Body of pancreas (tissue), 4 donors: ENCODE results near the gene CYB561. TPM values are rescaled to one million over a fixed set of nuclear protein-coding genes. Genes with fewer than 3 reads are reported as not detected.

Source experiments
- ATAC-seq: fragments of 150-250 bp; one replicate; pipeline ENCODE4 v1.9.1; 2016
- DNase-seq, 4 donors: peaks; one replicate each; pipeline ENCODE4 v3.0.0-alpha.2; 2019
- H3K27ac ChIP-seq, 4 donors: fragments of 200-600 bp; sonication (generic); 1 replicate in 3 of 4; 2 replicates in 1 of 4; pipeline versions ENCODE4 v1.5.1 to v1.6.1; 2016 to 2019; ENCODE audit warnings: mild to moderate bottlenecking in 1 of 4, mixed read lengths in 1 of 4, moderate library complexity in 1 of 4
- H3K27me3 ChIP-seq, 2 donors: fragments of 200-600 bp; sonication (generic); one replicate each; pipeline ENCODE4 v1.6.0; 2016; ENCODE audit warnings: mild to moderate bottlenecking in 1 of 2
- H3K36me3 ChIP-seq, 2 donors: fragments of 200-600 bp; sonication (generic); replicated peaks in 1 of 2; 2 replicates each; pipeline ENCODE4 v1.5.1; 2016; ENCODE audit warnings: low read depth in 2 of 2; ENCODE audit not compliant: insufficient read depth in 1 of 2
- H3K4me1 ChIP-seq: fragments of 200-600 bp; sonication (generic); one replicate; pipeline ENCODE4 v1.6.0; 2016
- H3K4me3 ChIP-seq, 2 donors: fragments of 200-600 bp; sonication (generic); 1 replicate in 1 of 2; 2 replicates in 1 of 2; pipeline ENCODE4 v1.5.1; 2016 to 2019
- H3K9me3 ChIP-seq, 3 donors: fragments of 200-600 bp; sonication (generic); 1 replicate in 2 of 3; 2 replicates in 1 of 3; pipeline ENCODE4 v1.5.1; 2016
- CTCF ChIP-seq, 7 experiments: fragments of 450-650 bp in 4 of 7; fragments of 200-600 bp in 3 of 7; sonication (generic) in 3 of 7; IDR thresholded peaks; one replicate each; pipeline ENCODE4 v1.5.1; 2016 to 2019; ENCODE audit warnings: antibody characterized with exemption in 7 of 7
- POLR2A ChIP-seq, 3 donors: fragments of 450-650 bp; IDR thresholded peaks; one replicate each; pipeline ENCODE4 v1.6.1; 2016; ENCODE audit warnings: antibody characterized with exemption in 3 of 3, mild to moderate bottlenecking in 2 of 3
- WGBS, 2 donors: methylation state at CpG; one replicate each; pipeline ENCODE4 v1.1.5; 2017; 5-methylcytosine and 5-hydroxymethylcytosine counted together
- intact Hi-C: fragments of 100-400 bp; cut with DNase I; formaldehyde crosslinking; loops from one replicate; pipeline ENCODE4 v1.15.1; 2023
- total RNA-seq, 2 donors: library from RNA; depleted of rRNA; stranded (reverse); fragments of >200 nt; gene quantifications; one replicate each; pipeline ENCODE4 v1.1.0, GENCODE V29; 2016

Gene CYB561
- total RNA-seq = 100 to 1,000 TPM in 1 of 2 donors, 10 to 100 TPM in 1; 61.5 to 137 TPM

- peak; percentile 45 to 71 (median 69) for TF ChIP-seq CTCF (IDR thresholded peaks at IDR 0.05)
- TF ChIP-seq POLR2A (IDR thresholded peaks at IDR 0.05) = peak; percentile 38 to 58 (median 50)
Measured at GRCh38 chr17:63445954-63446752, at the start of gene CYB561. Gene CYB561 (minus strand): TSS chr17:63446306. CDS start chr17:63437547, 8,759 bp downstream.

GRCh38 chr17:63495491-63495890, 49.4 kb upstream of the CYB561 start:
- no peaks in the 10 kb centered on the region for H3K9me3 ChIP-seq
- no peaks in the 10 kb centered on the region for H3K36me3 ChIP-seq
- 51 to 67% methylated on average over 2 to 6 of the region's 6 CpGs for WGBS, 2 donors
- DNase-seq (no peak), ATAC-seq (no peak)
- no peaks in the 10 kb centered on the region for H3K27me3 ChIP-seq
- no peak overlapping the region for H3K4me3 ChIP-seq
- TF ChIP-seq POLR2A (IDR thresholded peaks at IDR 0.05) = no peak
- TF ChIP-seq CTCF (IDR thresholded peaks at IDR 0.05) = no peak
- intact Hi-C loops = no loop called here
- H3K27ac ChIP-seq = no peak overlapping the region
- peaks cover 6% of the 10 kb centered on the region for H3K4me1 ChIP-seq

More at GRCh38 chr17:63445954-63446752, at the start of gene CYB561:
- no peaks in the 10 kb centered on the region for H3K9me3 ChIP-seq
- peak within 1 kb of the TSS; percentile 42 to 49 for H3K4me3 ChIP-seq
- 5 to 15% methylated on average over 9 to 70 of the region's 99 CpGs for WGBS, 2 donors
- no peaks in the 10 kb centered on the region for H3K27me3 ChIP-seq
- DNase-seq (peak; percentile 87 to 91 (median 88)), ATAC-seq (peak; percentile 83)
- H3K27ac ChIP-seq = peak within 1 kb of the TSS; percentile 89 to 98 (median 93)
- no peaks in the 10 kb centered on the region for H3K36me3 ChIP-seq
- intact Hi-C loops = loop anchor here (10.0 kb wide), 1 partner anchor 99 kb away; no protein-coding TSS in a partner anchor
- peaks cover 56% of the 10 kb centered on the region for H3K4me1 ChIP-seq

GRCh38 chr17:63494300-63494928, 48.3 kb upstream of the CYB561 start:
- H3K9me3 ChIP-seq = no peaks in the 10 kb centered on the region
- peak overlapping the region in 1 of 4 donors; percentile 14 for H3K27ac ChIP-seq
- DNase-seq (no peak), ATAC-seq (peak; percentile 17)
- H3K4me3 ChIP-seq = no peak overlapping the region
- H3K4me1 ChIP-seq = peaks cover 6% of the 10 kb centered on the region
- H3K36me3 ChIP-seq = no peaks in the 10 kb centered on the region
- no peak for TF ChIP-seq CTCF (IDR thresholded peaks at IDR 0.05)
- TF ChIP-seq POLR2A (IDR thresholded peaks at IDR 0.05) = no peak
- intact Hi-C loops = no loop called here
- no peaks in the 10 kb centered on the region for H3K27me3 ChIP-seq
- WGBS, 2 donors = 57 to 60% methylated on average over 4 to 11 of the region's 12 CpGs

- ATAC-seq = no peak
- peaks cover 6% of the 10 kb centered on the region for H3K4me1 ChIP-seq
- H3K27ac ChIP-seq = no peak overlapping the region
- H3K9me3 ChIP-seq = no peaks in the 10 kb centered on the region
- H3K4me3 ChIP-seq = no peak overlapping the region
- no peak for TF ChIP-seq CTCF (IDR thresholded peaks at IDR 0.05)
- no peak for TF ChIP-seq POLR2A (IDR thresholded peaks at IDR 0.05)
- intact Hi-C loops = no loop called here
- 85 to 87% methylated on average over 9 of the region's 9 CpGs for WGBS, 2 donors
- no peaks in the 10 kb centered on the region for H3K27me3 ChIP-seq
- DNase-seq = no peak
- no peaks in the 10 kb centered on the region for H3K36me3 ChIP-seq
Measured at GRCh38 chr17:63493411-63493810, 47.3 kb upstream of the CYB561 start.
